ENCODE results near the gene SRSF9. TPM values are rescaled to one million over a fixed set of nuclear protein-coding genes. Genes with fewer than 3 reads are reported as not detected.
"Not testable (repeated sequence)": the region's sequence is repeated elsewhere in the genome, so short reads cannot be mapped to it uniquely, and the experiment has no call there.

SRSF9 gene
- total and polyA plus RNA-seq, 11 donors, result 14.8 to 67.1 (median 33.7) TPM

DNA sequence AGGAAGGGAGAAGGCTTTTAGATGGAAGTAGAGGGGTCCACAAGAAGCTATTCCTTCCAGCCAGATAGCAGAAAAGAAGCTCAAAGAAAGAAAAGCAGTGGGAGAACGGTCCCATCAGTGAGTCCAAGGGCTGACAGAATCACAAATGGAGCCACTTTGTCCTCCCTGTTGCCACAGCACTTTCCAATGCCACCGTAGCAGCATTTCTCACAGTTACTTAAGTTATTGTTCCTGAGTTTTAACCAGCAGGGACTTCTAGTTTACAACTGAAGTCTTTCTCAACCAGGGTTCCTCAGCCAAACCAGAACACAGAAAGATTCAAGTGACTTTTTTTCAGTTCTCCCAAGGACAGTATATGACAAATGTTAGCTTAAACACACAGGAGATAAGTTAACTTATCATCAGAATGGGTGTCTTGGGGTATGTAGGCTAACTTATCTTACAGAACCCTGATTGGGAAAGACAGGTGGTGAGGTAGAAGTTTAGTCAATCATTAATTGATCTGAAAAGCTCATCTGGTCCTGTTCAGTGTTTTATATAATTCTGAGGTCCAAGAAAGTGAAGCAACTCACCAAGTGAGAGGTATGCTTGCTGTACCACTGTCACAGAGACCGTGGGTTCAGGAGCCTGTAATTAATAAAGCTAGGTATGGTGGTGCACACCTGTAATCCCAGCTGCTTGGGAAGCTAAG is 16.3 kb downstream of the SRSF9 start:
- Histone ChIP-seq H3K27me3 (no peaks in the 10 kb centered on the region), H3K36me3 (peaks cover 0 to 82% (median 60%) of the 10 kb centered on the region in 9 donors), H3K9me3 (no peaks in the 10 kb centered on the region), H3K4me3 (no peak overlapping the region), H3K27ac (no peak overlapping the region), H3K4me1 (no peaks in the 10 kb centered on the region)
- TF ChIP-seq POLR2A (IDR thresholded peaks at IDR 0.05), result no peak
- TF ChIP-seq, protein P1, sequence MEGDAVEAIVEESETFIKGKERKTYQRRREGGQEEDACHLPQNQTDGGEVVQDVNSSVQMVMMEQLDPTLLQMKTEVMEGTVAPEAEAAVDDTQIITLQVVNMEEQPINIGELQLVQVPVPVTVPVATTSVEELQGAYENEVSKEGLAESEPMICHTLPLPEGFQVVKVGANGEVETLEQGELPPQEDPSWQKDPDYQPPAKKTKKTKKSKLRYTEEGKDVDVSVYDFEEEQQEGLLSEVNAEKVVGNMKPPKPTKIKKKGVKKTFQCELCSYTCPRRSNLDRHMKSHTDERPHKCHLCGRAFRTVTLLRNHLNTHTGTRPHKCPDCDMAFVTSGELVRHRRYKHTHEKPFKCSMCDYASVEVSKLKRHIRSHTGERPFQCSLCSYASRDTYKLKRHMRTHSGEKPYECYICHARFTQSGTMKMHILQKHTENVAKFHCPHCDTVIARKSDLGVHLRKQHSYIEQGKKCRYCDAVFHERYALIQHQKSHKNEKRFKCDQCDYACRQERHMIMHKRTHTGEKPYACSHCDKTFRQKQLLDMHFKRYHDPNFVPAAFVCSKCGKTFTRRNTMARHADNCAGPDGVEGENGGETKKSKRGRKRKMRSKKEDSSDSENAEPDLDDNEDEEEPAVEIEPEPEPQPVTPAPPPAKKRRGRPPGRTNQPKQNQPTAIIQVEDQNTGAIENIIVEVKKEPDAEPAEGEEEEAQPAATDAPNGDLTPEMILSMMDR (IDR thresholded peaks at IDR 0.05), result no peak
- 89 to 95% (median 94%) methylated on average over 3 of the region's 3 CpGs for WGBS, 4 donors
- DNase-seq (no peak), ATAC-seq (no peak)
- intact Hi-C loops (cut with DNase I), result no loop called here

DNA sequence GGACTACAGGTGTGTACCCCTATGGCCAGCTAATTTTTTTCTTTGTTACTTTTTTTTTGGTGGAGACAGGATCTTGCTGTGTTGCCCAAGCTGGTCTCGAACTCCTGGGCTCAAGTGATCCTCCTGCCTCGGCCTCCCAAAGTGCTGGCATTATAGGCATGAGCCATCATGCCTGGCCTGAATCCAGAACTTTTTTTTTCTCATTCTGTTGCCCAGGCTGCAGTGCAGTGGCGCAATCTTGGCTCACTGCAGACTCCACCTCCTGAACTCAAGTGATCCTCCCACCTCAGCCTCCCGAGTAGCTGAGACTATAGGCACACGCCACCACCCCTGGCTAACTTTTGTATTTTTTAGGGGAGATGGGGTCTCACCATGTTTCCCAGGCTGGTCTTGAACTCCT is 17.0 kb downstream of the SRSF9 start:
- intact Hi-C loops (cut with DNase I); DNase-seq; H3K4me3 ChIP-seq; H3K27me3 ChIP-seq; H3K4me1 ChIP-seq; H3K27ac ChIP-seq; ATAC-seq; H3K9me3 ChIP-seq: not testable (repeated sequence)
- 91 to 95% (median 94%) methylated on average over 5 of the region's 5 CpGs for whole genome bisulfite sequencing, 4 donors
- H3K36me3 ChIP-seq, result peaks cover 0 to 75% (median 53%) of the 10 kb centered on the region in 9 donors

GRCh38 chr12:120447992-120448391 is 21.6 kb downstream of the SRSF9 start:
- intact Hi-C loops (cut with DNase I), result loop anchor here in 1 of 10 donors (5.0 kb wide), 1 partner anchor 49 kb away; the partner anchor contains the start of gene DYNLL1
- TF ChIP-seq POLR2A (IDR thresholded peaks at IDR 0.05), result no peak
- TF ChIP-seq, protein P1 (IDR thresholded peaks at IDR 0.05), result no peak
- peaks cover 0 to 60% (median 36%) of the 10 kb centered on the region in 9 donors for H3K36me3 ChIP-seq

GRCh38 chr12:120446844-120447178 is 22.7 kb downstream of the SRSF9 start:
- ATAC-seq, H3K27me3 ChIP-seq, H3K9me3 ChIP-seq, DNase-seq: not testable (repeated sequence)
- WGBS, 4 donors, result 6 to 10% (median 7%) methylated on average over 17 of the region's 17 CpGs
- intact Hi-C loops (cut with DNase I), result loop anchor here in 1 of 10 donors (5.0 kb wide), 1 partner anchor 50 kb away; the partner anchor contains the start of gene DYNLL1
- Histone ChIP-seq H3K36me3 (peaks cover 0 to 62% (median 40%) of the 10 kb centered on the region in 9 donors), H3K4me3 (peak overlapping the region; percentile 65 to 100 (median 94)), H3K27ac (peak overlapping the region in 11 of 12 donors; percentile 68 to 93 (median 88)), H3K4me1 (peaks cover 11 to 35% (median 22%) of the 10 kb centered on the region in 12 donors)

More at GRCh38 chr12:120447992-120448391, 21.6 kb downstream of the SRSF9 start:
- 93 to 96% (median 94%) methylated on average over 4 of the region's 4 CpGs for WGBS, 4 donors
- H3K4me1 ChIP-seq, result peaks cover 11 to 32% (median 22%) of the 10 kb centered on the region in 12 donors
- no peak overlapping the region for H3K4me3 ChIP-seq
- DNase-seq (no peak), ATAC-seq (no peak)
- H3K27ac ChIP-seq, result no peak overlapping the region
- H3K9me3 ChIP-seq, result no peaks in the 10 kb centered on the region
- no peaks in the 10 kb centered on the region for H3K27me3 ChIP-seq

Data from heart left ventricle (tissue), 16 donors.